B cell (primary cell): ENCODE results near the gene PTPRN2. TPM values are rescaled to one million over a fixed set of nuclear protein-coding genes. Genes with fewer than 3 reads are reported as not detected.

Experiments
- ATAC-seq: fragments of 200-7000 bp; cut with Tn5 transposase; one replicate; pipeline ENCODE4 v1.10.0; 2021; ENCODE audit warnings: low read depth, mild to moderate bottlenecking, moderate number of reproducible peaks, moderate library complexity
- CTCF ChIA-PET: fragments of 350-600 bp; sonication (Branson Sonifier 250); formaldehyde crosslinking; loops from one replicate; lab custom pipeline; 2021; ENCODE audit warnings: antibody characterized with exemption, inconsistent platforms; lab: Charles Lee
- POLR2A ChIA-PET: fragments of 350-600 bp; sonication (Branson Sonifier 250); formaldehyde crosslinking; loops from one replicate; lab custom pipeline; 2021; ENCODE audit warnings: antibody characterized with exemption; lab: Charles Lee
- DNase-seq: peaks from one replicate; pipeline ENCODE4 v3.0.0; 2013
- H2AFZ ChIP-seq: 2 replicates; pipeline ENCODE4 v1.6.1; 2012; ENCODE audit warnings: mild to moderate bottlenecking, low read depth, low read length; ENCODE audit not compliant: insufficient read depth, poor library complexity, severe bottlenecking
- H3K27ac ChIP-seq, 2 donors: 1 replicate in 1 of 2; 2 replicates in 1 of 2; pipeline ENCODE4 v1.5.1; 2012 to 2013; ENCODE audit warnings: low read length in 2 of 2, mild to moderate bottlenecking in 2 of 2, moderate library complexity in 1 of 2
- H3K27me3 ChIP-seq, 4 experiments: fragments of 200-600 bp in 1 of 4; sonication (generic) in 1 of 4; replicated peaks in 1 of 4; 1 replicate in 2 of 4; 2 replicates in 2 of 4; pipeline versions ENCODE4 v1.6.1 to v1.7.0; 2013 to 2016; ENCODE audit warnings: low read length in 3 of 4, mild to moderate bottlenecking in 2 of 4, mixed read lengths in 1 of 4, moderate library complexity in 1 of 4; ENCODE audit not compliant: insufficient read depth in 4 of 4, control insufficient read depth in 3 of 4; ENCODE audit errors: control extremely low read depth in 1 of 4
- H3K36me3 ChIP-seq, 2 experiments: replicated peaks in 1 of 2; 1 replicate in 1 of 2; 2 replicates in 1 of 2; pipeline versions ENCODE4 v1.6.1 to v1.7.1; 2013; ENCODE audit warnings: low read length in 1 of 2; ENCODE audit not compliant: insufficient read depth in 2 of 2, control insufficient read depth in 1 of 2; ENCODE audit errors: control extremely low read depth in 1 of 2, extremely low read depth in 1 of 2
- H3K4me1 ChIP-seq, 2 donors: fragments of 200-600 bp in 1 of 2; sonication (generic) in 1 of 2; 1 replicate in 1 of 2; 2 replicates in 1 of 2; pipeline versions ENCODE4 v1.5.1 to v1.6.1; 2013 to 2017; ENCODE audit warnings: low read length in 2 of 2; ENCODE audit not compliant: control insufficient read depth in 2 of 2, insufficient read depth in 2 of 2
- H3K4me2 ChIP-seq: replicated peaks from 2 replicates; pipeline ENCODE3; 2012; ENCODE audit warnings: mild to moderate bottlenecking, low read depth, low read length; ENCODE audit not compliant: poor library complexity, severe bottlenecking
- H3K4me3 ChIP-seq, 5 experiments: fragments of 200-600 bp in 1 of 5; sonication (generic) in 1 of 5; 1 replicate in 3 of 5; 2 replicates in 2 of 5; pipeline versions ENCODE4 v1.5.1 to v1.7.0; 2011 to 2016; ENCODE audit warnings: low read length in 4 of 5, mild to moderate bottlenecking in 4 of 5, low read depth in 2 of 5, control low read depth in 1 of 5, moderate library complexity in 1 of 5; ENCODE audit not compliant: insufficient read depth in 1 of 5; ENCODE audit errors: control extremely low read depth in 1 of 5, extremely low read depth in 1 of 5
- H3K79me2 ChIP-seq: fragments of 200-600 bp; sonication (generic); one replicate; pipeline ENCODE4 v1.6.0; 2016; ENCODE audit warnings: low read length; ENCODE audit not compliant: control insufficient read depth, insufficient read depth
- H3K9ac ChIP-seq: fragments of 200-600 bp; sonication (generic); 2 replicates; pipeline ENCODE4 v1.6.1; 2017; ENCODE audit warnings: mild to moderate bottlenecking, low read length, moderate library complexity
- H3K9me3 ChIP-seq, 3 donors: one replicate each; pipeline versions ENCODE4 v1.6.1 to v1.7.1; 2013; ENCODE audit warnings: low read length in 2 of 3; ENCODE audit not compliant: control insufficient read depth in 2 of 3, insufficient read depth in 1 of 3; ENCODE audit errors: control extremely low read depth in 1 of 3
- H4K20me1 ChIP-seq: 2 replicates; pipeline ENCODE4 v1.6.0; 2012; ENCODE audit warnings: mild to moderate bottlenecking, low read length; ENCODE audit not compliant: insufficient read depth, control insufficient read depth, poor library complexity, severe bottlenecking
- H3K27ac Mint-ChIP-seq: one replicate; pipeline ENCODE4 v1.8.0; 2021; ENCODE audit warnings: mixed read lengths
- H3K27me3 Mint-ChIP-seq: one replicate; pipeline ENCODE4 v1.8.0; 2021; ENCODE audit warnings: mixed read lengths
- H3K4me1 Mint-ChIP-seq: one replicate; pipeline ENCODE4 v1.8.0; 2021; ENCODE audit warnings: mixed read lengths
- H3K4me3 Mint-ChIP-seq: one replicate; pipeline ENCODE4 v1.8.0; 2021; ENCODE audit warnings: mixed read lengths
- H3K9me3 Mint-ChIP-seq: one replicate; pipeline ENCODE4 v1.8.0; 2022; ENCODE audit warnings: mixed read lengths; ENCODE audit not compliant: insufficient read depth
- CTCF ChIP-seq: fragments of 200-600 bp; IDR thresholded peaks from one replicate; pipeline ENCODE4 v1.8.0; 2022; ENCODE audit warnings: antibody characterized with exemption, mild to moderate bottlenecking
- EZH2 ChIP-seq: IDR thresholded peaks from 2 replicates; pipeline ENCODE4 v1.6.1; 2012; ENCODE audit warnings: borderline replicate concordance, low read depth, mild to moderate bottlenecking, moderate library complexity, low read length; ENCODE audit not compliant: insufficient read depth, poor library complexity, severe bottlenecking
- WGBS: methylation state at CpG from one replicate; pipeline ENCODE4 v1.1.5; 2013; ENCODE audit warnings: missing lambda C conversion rate; ENCODE audit not compliant: insufficient coverage; 5-methylcytosine and 5-hydroxymethylcytosine counted together
- intact Hi-C: fragments of 100-400 bp; cut with micrococcal nuclease; formaldehyde crosslinking; loops from one replicate; pipeline ENCODE4 v1.10.0; 2022
- polyA plus RNA-seq: library from polyadenylated mRNA; depleted of rRNA; stranded (reverse); fragments of >200 nt; gene quantifications from 2 replicates; pipeline ENCODE4 v1.2.3, GENCODE V29; 2012
- total RNA-seq, 2 donors: library from RNA; stranded (reverse); fragments of 120-200 nt in 1 of 2; gene quantifications; 1 replicate in 1 of 2; 2 replicates in 1 of 2; pipeline versions ENCODE4 v1.2.3 to v1.2.4, GENCODE V29; 2013 to 2022

PTPRN2 gene
- total and polyA plus RNA-seq, 2 donors (not counting 1 experiment from before 2014, with no cell fraction given): 2.0 to 5.0 TPM

GRCh38 chr7:158401826-158402225 lies 185.8 kb downstream of the PTPRN2 start:
- Histone ChIP-seq H3K36me3 (no peaks in the 10 kb centered on the region), H3K27ac (no peak overlapping the region), H3K27me3 (no peaks in the 10 kb centered on the region), H3K4me3 (no peak overlapping the region), H3K9ac (no peak overlapping the region), H3K4me2 (no peak overlapping the region), H2AFZ (no peak overlapping the region), H3K9me3 (peaks cover 0 to 40% (median 0%) of the 10 kb centered on the region in 3 donors), H4K20me1 (no peaks in the 10 kb centered on the region), H3K79me2 (no peaks in the 10 kb centered on the region), H3K4me1 (no peaks in the 10 kb centered on the region)
- DNase-seq: no peak
- H3K27me3 Mint-ChIP-seq: no peaks in the 10 kb centered on the region
- H3K9me3 Mint-ChIP-seq: peaks cover 5% of the 10 kb centered on the region
- POLR2A ChIA-PET: no interaction called here
- H3K4me1 Mint-ChIP-seq: no peaks in the 10 kb centered on the region
- WGBS: 91% methylated on average over 2 of the region's 10 CpGs
- H3K27ac Mint-ChIP-seq: no peak overlapping the region
- no peak for ATAC-seq
- TF ChIP-seq EZH2 (no peak), CTCF (no peak)
- H3K4me3 Mint-ChIP-seq: no peak overlapping the region
- intact Hi-C loops: no loop called here
- CTCF ChIA-PET: no interaction called here

- Histone ChIP-seq H2AFZ (no peak overlapping the region), H3K4me2 (no peak overlapping the region), H3K4me3 (no peak overlapping the region), H3K27me3 (no peaks in the 10 kb centered on the region), H3K4me1 (no peaks in the 10 kb centered on the region), H3K27ac (no peak overlapping the region), H3K9ac (no peak overlapping the region), H3K9me3 (peaks cover 0 to 41% (median 0%) of the 10 kb centered on the region in 3 donors), H3K36me3 (no peaks in the 10 kb centered on the region), H4K20me1 (no peaks in the 10 kb centered on the region), H3K79me2 (no peaks in the 10 kb centered on the region)
- Mint-ChIP-seq H3K27ac (no peak overlapping the region), H3K27me3 (no peaks in the 10 kb centered on the region), H3K4me3 (no peak overlapping the region), H3K9me3 (peaks cover 5% of the 10 kb centered on the region), H3K4me1 (no peaks in the 10 kb centered on the region)
- CTCF ChIA-PET: no interaction called here
- POLR2A ChIA-PET: no interaction called here
- WGBS: 82% methylated on average over 8 of the region's 8 CpGs
- DNase-seq (no peak), ATAC-seq (no peak)
- no peak for TF ChIP-seq EZH2
- TF ChIP-seq CTCF: no peak
- intact Hi-C loops: no loop called here
Observed at GRCh38 chr7:158401295-158401694, 186.3 kb downstream of the PTPRN2 start.
